IMR-90 (cell line): ENCODE results near the gene SLC25A19. TPM values are rescaled to one million over a fixed set of nuclear protein-coding genes. Genes with fewer than 3 reads are reported as not detected.

Experiments
- ATAC-seq: fragments of 200-7000 bp; cut with Tn5 transposase; 2 replicates; pipeline ENCODE4 v1.9.1; 2020; ENCODE audit warnings: low read depth, mild to moderate bottlenecking, moderate library complexity
- BruUV-seq: library from RNA; stranded (reverse); fragments of 400-500 nt; replicated peaks from 2 replicates; lab custom pipeline; 2021; lab: Mats Ljungman, UMichigan
- CTCF ChIA-PET: fragments of 300-600 bp; formaldehyde crosslinking; extraction: SDS; loops from one replicate; lab custom pipeline; 2021; ENCODE audit warnings: antibody characterized with exemption; lab: Yijun Ruan, JAX
- POLR2A ChIA-PET: fragments of 300-600 bp; sonication (Branson Sonifier 250); formaldehyde crosslinking; loops from one replicate; lab custom pipeline; 2022; ENCODE audit warnings: antibody characterized with exemption; ENCODE audit not compliant: unreplicated experiment; lab: Charles Lee
- DNase-seq: peaks from one replicate; pipeline ENCODE4 v3.0.0; 2013
- H2AFZ ChIP-seq: replicated peaks from 2 replicates; pipeline ENCODE3; 2013; ENCODE audit warnings: low read length, mild to moderate bottlenecking; ENCODE audit not compliant: poor library complexity
- H2AK5ac ChIP-seq: 2 replicates; pipeline ENCODE4 v1.6.1; 2013; ENCODE audit warnings: low read depth, low read length, inconsistent platforms
- H2AK9ac ChIP-seq: replicated peaks from 2 replicates; pipeline ENCODE3; 2013; ENCODE audit warnings: mild to moderate bottlenecking, low read depth, low read length, moderate library complexity; ENCODE audit not compliant: poor library complexity
- H2BK120ac ChIP-seq: 2 replicates; pipeline ENCODE4 v1.6.1; 2013; ENCODE audit warnings: low read depth, low read length, inconsistent platforms
- H2BK15ac ChIP-seq: 3 replicates; pipeline ENCODE4 v1.6.1; 2013; ENCODE audit warnings: low read depth, low read length, inconsistent platforms
- H2BK20ac ChIP-seq: 2 replicates; pipeline ENCODE4 v1.6.1; 2013; ENCODE audit warnings: low read depth, mild to moderate bottlenecking, inconsistent platforms, low read length, moderate library complexity
- H2BK5ac ChIP-seq: 2 replicates; pipeline ENCODE4 v1.6.1; 2013; ENCODE audit warnings: mild to moderate bottlenecking, low read depth, low read length, inconsistent platforms; ENCODE audit not compliant: poor library complexity, severe bottlenecking
- H3K14ac ChIP-seq: replicated peaks from 2 replicates; pipeline ENCODE4 v1.6.1; 2013; ENCODE audit warnings: low read depth, low read length, inconsistent platforms
- H3K18ac ChIP-seq: 2 replicates; pipeline ENCODE4 v1.6.1; 2013; ENCODE audit warnings: low read depth, low read length, control low read depth
- H3K23ac ChIP-seq: 2 replicates; pipeline ENCODE4 v1.6.1; 2013; ENCODE audit warnings: low read depth, low read length, inconsistent platforms
- H3K27ac ChIP-seq: 2 replicates; pipeline ENCODE4 v1.5.1; 2013; ENCODE audit warnings: mild to moderate bottlenecking, control low read depth, low read length; ENCODE audit not compliant: insufficient read depth
- H3K27me3 ChIP-seq: 2 replicates; pipeline ENCODE4 v1.6.1; 2013; ENCODE audit warnings: low read length; ENCODE audit not compliant: control insufficient read depth, insufficient read depth
- H3K36me3 ChIP-seq: 2 replicates; pipeline ENCODE4 v1.6.1; 2013; ENCODE audit warnings: low read length, mixed read lengths; ENCODE audit not compliant: control insufficient read depth, insufficient read depth
- H3K4ac ChIP-seq: 2 replicates; pipeline ENCODE4 v1.6.1; 2013; ENCODE audit warnings: low read depth, low read length, inconsistent platforms
- H3K4me1 ChIP-seq: 2 replicates; pipeline ENCODE4 v1.6.1; 2013; ENCODE audit warnings: low read length, mixed read lengths; ENCODE audit not compliant: control insufficient read depth, insufficient read depth
- H3K4me2 ChIP-seq: 2 replicates; pipeline ENCODE4 v1.6.1; 2013; ENCODE audit warnings: low read depth, mild to moderate bottlenecking, control low read depth, low read length, moderate library complexity
- H3K4me3 ChIP-seq: 2 replicates; pipeline ENCODE4 v1.5.1; 2013; ENCODE audit warnings: low read depth, mild to moderate bottlenecking, control low read depth, low read length, moderate library complexity; ENCODE audit not compliant: insufficient read depth
- H3K56ac ChIP-seq: 2 replicates; pipeline ENCODE4 v1.6.1; 2013; ENCODE audit warnings: low read length, inconsistent platforms; ENCODE audit not compliant: insufficient read depth; ENCODE audit errors: extremely low read depth
- H3K79me1 ChIP-seq, 2 experiments: 2 replicates each; pipeline ENCODE4 v1.6.1; 2013; ENCODE audit warnings: low read length in 2 of 2, inconsistent platforms in 1 of 2, low read depth in 1 of 2
- H3K9ac ChIP-seq: 2 replicates; pipeline ENCODE4 v1.6.1; 2013; ENCODE audit warnings: low read depth, low read length, control low read depth
- H3K9me1 ChIP-seq: 2 replicates; pipeline ENCODE4 v1.6.1; 2013; ENCODE audit warnings: low read length, inconsistent platforms; ENCODE audit not compliant: insufficient read depth
- H3K9me3 ChIP-seq: 2 replicates; pipeline ENCODE4 v1.6.1; 2013; ENCODE audit warnings: low read length; ENCODE audit not compliant: control insufficient read depth, insufficient read depth
- H4K20me1 ChIP-seq: 2 replicates; pipeline ENCODE4 v1.6.1; 2013; ENCODE audit warnings: low read length, inconsistent platforms; ENCODE audit not compliant: insufficient read depth
- H4K5ac ChIP-seq: 2 replicates; pipeline ENCODE4 v1.6.1; 2013; ENCODE audit warnings: mild to moderate bottlenecking, low read depth, low read length, control low read depth
- H4K8ac ChIP-seq, 2 experiments: 2 replicates each; pipeline ENCODE4 v1.6.1; 2013; ENCODE audit warnings: low read depth in 2 of 2, low read length in 2 of 2, control low read depth in 1 of 2, inconsistent platforms in 1 of 2
- H4K91ac ChIP-seq: 2 replicates; pipeline ENCODE4 v1.6.1; 2013; ENCODE audit warnings: low read depth, low read length, inconsistent platforms; ENCODE audit not compliant: insufficient read depth
- BHLHE40 ChIP-seq: fragments of 150-350 bp; IDR thresholded peaks from 2 replicates; pipeline ENCODE4 v1.6.1; 2016; ENCODE audit warnings: mild to moderate bottlenecking, low read depth, low read length
- CEBPB ChIP-seq: IDR thresholded peaks from 2 replicates; pipeline ENCODE4 v1.6.1; 2012; ENCODE audit warnings: low read depth, low read length, improper control_type of control experiment
- CHD1 ChIP-seq: IDR thresholded peaks from 2 replicates; pipeline ENCODE4 v1.6.1; 2012; ENCODE audit warnings: low read depth, low read length, improper control_type of control experiment
- ELK1 ChIP-seq: fragments of 150-350 bp; IDR thresholded peaks from 2 replicates; pipeline ENCODE4 v1.6.1; 2016; ENCODE audit warnings: low read depth, mild to moderate bottlenecking, low read length, moderate library complexity, borderline replicate concordance
- MAFK ChIP-seq: IDR thresholded peaks from 2 replicates; pipeline ENCODE4 v1.6.1; 2012; ENCODE audit warnings: low read depth, low read length, improper control_type of control experiment
- MAZ ChIP-seq: IDR thresholded peaks from 2 replicates; pipeline ENCODE4 v1.6.1; 2012; ENCODE audit warnings: low read depth, mild to moderate bottlenecking, low read length, improper control_type of control experiment, moderate library complexity, borderline replicate concordance
- MXI1 ChIP-seq: IDR thresholded peaks from 2 replicates; pipeline ENCODE4 v1.6.1; 2012; ENCODE audit warnings: low read depth, mild to moderate bottlenecking, low read length, moderate library complexity, borderline replicate concordance
- NFE2L2 ChIP-seq: fragments of 150-350 bp; IDR thresholded peaks from 2 replicates; pipeline ENCODE4 v1.6.1; 2016; ENCODE audit warnings: low read depth, mild to moderate bottlenecking, low read length
- POLR2A ChIP-seq: IDR thresholded peaks from 2 replicates; pipeline ENCODE4 v1.6.1; 2012; ENCODE audit warnings: mild to moderate bottlenecking, low read depth, low read length
- RAD21 ChIP-seq: IDR thresholded peaks from 2 replicates; pipeline ENCODE4 v1.6.1; 2012; ENCODE audit warnings: low read length, improper control_type of control experiment
- RCOR1 ChIP-seq: IDR thresholded peaks from 2 replicates; pipeline ENCODE4 v1.6.1; 2012; ENCODE audit warnings: mild to moderate bottlenecking, low read length, improper control_type of control experiment; ENCODE audit not compliant: insufficient replicate concordance
- RFX5 ChIP-seq: IDR thresholded peaks from 2 replicates; pipeline ENCODE4 v1.8.0; 2012; ENCODE audit warnings: low read depth, mild to moderate bottlenecking, low read length, moderate library complexity
- SMC3 ChIP-seq: fragments of 150-350 bp; IDR thresholded peaks from 2 replicates; pipeline ENCODE4 v1.6.1; 2016; ENCODE audit warnings: low read depth, mild to moderate bottlenecking, antibody characterized with exemption, low read length, moderate library complexity
- WGBS, 2 experiments: methylation state at CpG; one replicate each; pipeline versions ENCODE4 v1.1.5 to v1.1.7; 2013; ENCODE audit warnings: missing lambda C conversion rate in 2 of 2; ENCODE audit not compliant: insufficient read length in 1 of 2; ENCODE audit errors: extremely low coverage in 2 of 2; 5-methylcytosine and 5-hydroxymethylcytosine counted together
- dilution Hi-C: fragments of 300-500 bp; cut with HindIII; formaldehyde crosslinking; loops from one replicate; pipeline ENCODE4 v1.14.3; 2018; ENCODE audit warnings: low sequenced_read_pairs; ENCODE audit not compliant: unreplicated experiment
- in situ Hi-C: fragments of 300-500 bp; cut with MboI; formaldehyde crosslinking; loops from 3 replicates; pipeline ENCODE4 v1.14.3; 2019; ENCODE audit warnings: low sequenced_read_pairs, inconsistent platforms, mixed read lengths
- intact Hi-C: fragments of 100-400 bp; cut with micrococcal nuclease; formaldehyde crosslinking; loops from 2 replicates; pipeline ENCODE4 v1.10.0; 2022
- polyA plus RNA-seq, 3 experiments: library from polyadenylated mRNA; depleted of rRNA; stranded (reverse); fragments of >200 nt; gene quantifications; 2 replicates each; pipeline ENCODE4 v1.2.3, GENCODE V29; 2012; ENCODE audit warnings: low replicate concordance in 1 of 3
- total RNA-seq: library from RNA; depleted of rRNA; stranded (reverse); fragments of >200 nt; gene quantifications from 2 replicates; pipeline ENCODE4 v1.2.3, GENCODE V29; 2012
- TF ChIP-seq, protein P1 (sequence below): conservative IDR thresholded peaks from 2 replicates; pipeline ENCODE4 v1.5.1; 2012; ENCODE audit warnings: mild to moderate bottlenecking, low read depth, low read length, improper control_type of control experiment
- TF ChIP-seq, protein P2 (sequence below): fragments of 150-350 bp; IDR thresholded peaks from 2 replicates; pipeline ENCODE4 v1.6.1; 2017; ENCODE audit warnings: mild to moderate bottlenecking, antibody characterized with exemption, low read length, low read depth

Gene SLC25A19
- total and polyA plus RNA-seq, 2 of the 4 experiments (the other 2 are of a cell fraction): 9.1 to 9.2 TPM

GRCh38 chr17:75249564-75249963 is 39.7 kb downstream of the SLC25A19 start:
- DNase-seq: no peak
- no peak for TF ChIP-seq BHLHE40
- no peak for TF ChIP-seq NFE2L2
- TF ChIP-seq POLR2A: no peak
- no peak for TF ChIP-seq CHD1
- no peak for TF ChIP-seq SMC3
- no peak for TF ChIP-seq RAD21
- TF ChIP-seq ELK1: no peak
- TF ChIP-seq, protein P1, sequence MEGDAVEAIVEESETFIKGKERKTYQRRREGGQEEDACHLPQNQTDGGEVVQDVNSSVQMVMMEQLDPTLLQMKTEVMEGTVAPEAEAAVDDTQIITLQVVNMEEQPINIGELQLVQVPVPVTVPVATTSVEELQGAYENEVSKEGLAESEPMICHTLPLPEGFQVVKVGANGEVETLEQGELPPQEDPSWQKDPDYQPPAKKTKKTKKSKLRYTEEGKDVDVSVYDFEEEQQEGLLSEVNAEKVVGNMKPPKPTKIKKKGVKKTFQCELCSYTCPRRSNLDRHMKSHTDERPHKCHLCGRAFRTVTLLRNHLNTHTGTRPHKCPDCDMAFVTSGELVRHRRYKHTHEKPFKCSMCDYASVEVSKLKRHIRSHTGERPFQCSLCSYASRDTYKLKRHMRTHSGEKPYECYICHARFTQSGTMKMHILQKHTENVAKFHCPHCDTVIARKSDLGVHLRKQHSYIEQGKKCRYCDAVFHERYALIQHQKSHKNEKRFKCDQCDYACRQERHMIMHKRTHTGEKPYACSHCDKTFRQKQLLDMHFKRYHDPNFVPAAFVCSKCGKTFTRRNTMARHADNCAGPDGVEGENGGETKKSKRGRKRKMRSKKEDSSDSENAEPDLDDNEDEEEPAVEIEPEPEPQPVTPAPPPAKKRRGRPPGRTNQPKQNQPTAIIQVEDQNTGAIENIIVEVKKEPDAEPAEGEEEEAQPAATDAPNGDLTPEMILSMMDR: no peak
- no peak for TF ChIP-seq MAFK
- no peak for TF ChIP-seq RFX5
- no peak for TF ChIP-seq MAZ
- no peak for TF ChIP-seq MXI1
- TF ChIP-seq CEBPB: no peak
- TF ChIP-seq RCOR1: no peak
- TF ChIP-seq, protein P2, sequence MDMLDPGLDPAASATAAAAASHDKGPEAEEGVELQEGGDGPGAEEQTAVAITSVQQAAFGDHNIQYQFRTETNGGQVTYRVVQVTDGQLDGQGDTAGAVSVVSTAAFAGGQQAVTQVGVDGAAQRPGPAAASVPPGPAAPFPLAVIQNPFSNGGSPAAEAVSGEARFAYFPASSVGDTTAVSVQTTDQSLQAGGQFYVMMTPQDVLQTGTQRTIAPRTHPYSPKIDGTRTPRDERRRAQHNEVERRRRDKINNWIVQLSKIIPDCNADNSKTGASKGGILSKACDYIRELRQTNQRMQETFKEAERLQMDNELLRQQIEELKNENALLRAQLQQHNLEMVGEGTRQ: no peak
- no peak overlapping the region for H2AFZ ChIP-seq

More at GRCh38 chr17:75249564-75249963, 39.7 kb downstream of the SLC25A19 start:
- intact Hi-C loops (no loop called here), in situ Hi-C loops (no loop called here), dilution Hi-C loops (no loop called here)
- no peak overlapping the region for H3K56ac ChIP-seq
- no peak overlapping the region for H3K14ac ChIP-seq
- no peak overlapping the region for H3K9ac ChIP-seq
- no peak for ATAC-seq
- H2AK5ac ChIP-seq: no peak overlapping the region
- H3K4me3 ChIP-seq: no peak overlapping the region
- no TSS peak for BruUV-seq
- no peak overlapping the region for H3K27ac ChIP-seq
- H2AK9ac ChIP-seq: no peak overlapping the region
- peaks cover 34% of the 10 kb centered on the region for H4K20me1 ChIP-seq
- POLR2A ChIA-PET: no interaction called here
- H2BK5ac ChIP-seq: no peak overlapping the region
- H3K36me3 ChIP-seq: peaks cover 19% of the 10 kb centered on the region
- 86% methylated on average over 1 of the region's 4 CpGs; no CpG with 5 or more reads in 1 of the 2 experiments for WGBS, 2 experiments
- CTCF ChIA-PET: interaction anchor here (1.4 to 2.1 kb wide), 2 partner anchors 9 to 21 kb away, joined by 4 to 7 read pairs; partner anchors contain the start of gene MIF4GD
- no peaks in the 10 kb centered on the region for H3K9me3 ChIP-seq
- H3K18ac ChIP-seq: no peak overlapping the region
- no peak overlapping the region for H3K4me2 ChIP-seq
- no peak overlapping the region for H2BK15ac ChIP-seq
- no peak overlapping the region for H4K91ac ChIP-seq
- peaks cover 3% of the 10 kb centered on the region; the same call in 1 of the 2 replicates for H3K4me1 ChIP-seq
- peaks cover 10 to 51% of the 10 kb centered on the region in 2 experiments; a peak in 3 of 4 replicates for H3K79me1 ChIP-seq
- no peaks in the 10 kb centered on the region for H3K27me3 ChIP-seq
- no peak overlapping the region for H2BK20ac ChIP-seq
- no peak overlapping the region for H4K8ac ChIP-seq
- H4K5ac ChIP-seq: no peak overlapping the region
- H3K9me1 ChIP-seq: 0 out of 2 replicates have a peak, but pooled peaks cover 6% of the 10 kb centered on the region
- H3K4ac ChIP-seq: no peak overlapping the region
- H3K23ac ChIP-seq: no peak overlapping the region
- no peak overlapping the region for H2BK120ac ChIP-seq
